Middle frontal gyrus (tissue), 1 donor: Measurements from ENCODE around the gene NECAB2.
"Not testable (repeated sequence)": the region's sequence is repeated elsewhere in the genome, so short reads cannot be mapped to it uniquely, and the experiment has no call there.

ENCODE experiments used
- DNase-seq: peaks from one replicate; pipeline ENCODE4 v3.0.0-alpha.2; 2015; ENCODE audit warnings: low spot score; ENCODE audit errors: extremely low spot score

NECAB2 gene

DNA sequence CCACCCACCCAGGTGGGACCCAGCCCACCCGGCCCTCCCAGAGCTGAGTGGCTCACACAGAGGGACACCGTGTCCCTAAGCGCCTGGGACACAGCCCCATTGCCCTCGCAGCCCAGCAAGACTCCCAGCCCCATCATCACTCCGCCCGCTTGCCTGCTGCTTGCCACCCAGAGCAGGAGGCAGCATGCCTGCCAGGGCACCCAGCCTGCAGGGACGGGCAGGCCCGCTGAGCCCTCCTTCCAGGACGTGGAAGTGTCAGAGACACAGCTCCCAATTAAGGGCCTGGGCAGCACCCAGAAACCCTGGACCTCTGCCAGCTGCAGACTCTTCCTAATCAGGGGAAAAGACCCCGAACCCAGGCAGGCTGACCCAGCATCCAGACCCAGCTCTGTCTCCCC lies 32.2 kb upstream of the NECAB2 start:
- DNase-seq = no peak

DNA sequence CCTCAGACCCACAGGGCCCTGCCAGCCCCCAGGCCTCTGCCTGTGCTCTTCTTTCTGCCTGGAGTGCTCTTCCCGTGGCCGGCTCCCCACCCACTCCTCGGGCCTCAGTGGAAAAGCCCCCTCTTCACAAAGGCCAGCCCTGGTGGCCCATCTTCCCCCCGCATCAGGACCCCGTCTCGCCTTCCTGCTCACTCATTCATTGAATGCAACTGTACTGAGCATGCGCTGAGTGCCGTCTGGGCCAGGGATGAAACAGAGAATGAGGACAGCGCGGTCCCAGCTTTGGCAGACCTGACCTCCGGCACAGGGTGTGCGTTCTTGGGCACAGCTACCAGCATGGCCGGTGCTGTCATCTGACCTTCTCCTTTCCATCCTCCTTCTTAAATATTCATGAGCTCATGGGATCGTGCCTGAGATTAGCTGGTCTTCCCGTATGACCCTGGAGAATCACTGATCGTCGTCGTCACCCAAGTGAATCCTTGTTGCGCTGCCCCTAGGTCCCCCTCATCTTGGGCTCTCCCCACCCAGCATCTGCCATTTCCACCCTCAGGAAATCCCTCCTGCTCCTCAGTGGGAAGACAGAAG lies 31.4 kb upstream of the NECAB2 start:
- DNase-seq = no peak

DNA sequence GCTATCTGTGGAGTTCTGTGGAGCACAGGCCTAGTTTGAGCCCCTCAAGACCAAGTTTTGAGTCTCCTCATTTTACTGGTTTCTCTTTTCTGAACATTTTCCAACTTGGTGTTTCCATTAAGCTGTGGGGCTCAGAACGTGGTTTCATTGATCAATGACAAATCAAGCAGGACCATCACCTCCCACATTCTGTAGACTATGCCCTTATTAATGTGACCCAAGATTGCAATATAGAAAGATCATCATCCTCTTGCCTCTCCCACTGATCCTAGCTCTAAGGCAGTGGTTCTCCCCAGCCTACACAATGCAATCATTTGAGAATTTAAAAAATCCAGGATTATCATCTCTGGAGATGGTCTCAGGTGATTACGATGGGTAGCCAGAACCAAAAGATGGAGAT lies 30.8 kb upstream of the NECAB2 start:
- no peak for DNase-seq

DNA sequence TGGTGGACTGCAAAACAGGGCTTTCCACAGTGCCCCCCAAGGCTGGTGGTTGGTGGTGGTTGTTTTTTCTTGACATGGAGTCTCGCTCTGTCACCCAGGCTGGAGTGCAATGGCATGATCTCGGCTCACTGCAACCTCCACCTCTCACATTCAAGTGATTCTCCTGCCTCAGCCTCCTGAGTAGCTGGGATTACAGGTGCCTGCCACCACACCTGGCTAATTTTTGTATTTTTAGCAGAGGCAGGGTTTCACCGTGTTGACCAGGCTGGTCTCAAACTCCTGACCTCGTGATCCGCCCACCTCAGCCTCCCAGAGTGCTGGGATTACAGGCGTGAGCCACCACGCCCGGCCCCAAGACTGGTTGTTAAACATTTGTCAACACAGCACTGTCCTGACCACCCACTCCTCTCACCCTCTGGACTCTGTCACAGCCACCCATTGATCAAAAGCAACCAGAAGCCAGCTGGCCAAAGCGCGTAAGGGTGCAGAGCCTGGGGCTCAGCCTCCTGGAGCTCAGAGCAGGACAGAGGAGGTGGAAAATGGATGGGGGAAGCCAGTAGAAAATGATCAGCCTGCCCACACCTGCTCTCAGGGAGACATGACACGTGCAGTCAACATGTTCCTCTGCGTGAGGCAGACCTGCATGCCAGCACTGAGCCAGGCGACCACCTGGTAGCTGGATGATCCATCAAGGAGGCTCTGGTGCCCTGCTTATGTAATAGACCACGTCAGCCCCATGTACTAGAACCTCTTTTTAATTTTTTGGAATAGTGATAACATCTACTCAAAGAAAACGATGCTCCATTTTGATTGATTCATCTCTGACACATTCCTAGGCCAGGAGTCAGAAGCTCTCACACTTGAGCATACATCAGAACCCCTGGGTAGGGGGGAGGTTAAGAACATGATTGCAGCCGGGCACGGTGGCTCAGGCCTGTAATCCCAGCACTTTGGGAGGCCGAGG lies 29.8 kb upstream of the NECAB2 start:
- no peak for DNase-seq

DNA sequence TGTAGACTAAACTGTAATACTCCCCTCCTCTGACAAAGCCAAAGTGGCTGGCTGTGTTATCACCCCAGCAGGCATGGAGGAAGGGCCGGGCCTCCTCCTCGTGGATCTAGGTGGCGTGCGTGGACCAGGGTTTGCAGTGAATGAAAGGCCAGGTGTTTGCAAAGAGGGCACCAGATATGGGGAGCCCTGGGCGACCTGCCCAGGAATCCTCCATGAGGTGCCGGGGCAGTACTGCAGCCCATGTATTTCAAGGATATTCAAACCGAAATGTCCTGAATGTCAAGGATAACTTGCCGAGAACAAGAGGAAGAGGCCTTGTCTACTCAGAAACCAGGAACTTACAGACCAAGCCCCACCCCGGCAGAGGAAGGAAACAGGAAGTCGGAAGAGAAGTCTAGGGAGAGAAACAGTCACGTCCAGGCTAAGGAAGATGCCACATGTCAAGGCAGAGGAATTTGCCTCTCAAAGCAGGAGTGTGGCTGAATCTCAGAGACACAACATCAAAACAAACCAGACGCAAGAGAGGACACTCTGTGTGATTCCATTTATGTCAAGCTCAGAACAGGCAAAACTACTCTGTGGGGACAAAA lies 28.7 kb upstream of the NECAB2 start:
- DNase-seq = no peak

DNA sequence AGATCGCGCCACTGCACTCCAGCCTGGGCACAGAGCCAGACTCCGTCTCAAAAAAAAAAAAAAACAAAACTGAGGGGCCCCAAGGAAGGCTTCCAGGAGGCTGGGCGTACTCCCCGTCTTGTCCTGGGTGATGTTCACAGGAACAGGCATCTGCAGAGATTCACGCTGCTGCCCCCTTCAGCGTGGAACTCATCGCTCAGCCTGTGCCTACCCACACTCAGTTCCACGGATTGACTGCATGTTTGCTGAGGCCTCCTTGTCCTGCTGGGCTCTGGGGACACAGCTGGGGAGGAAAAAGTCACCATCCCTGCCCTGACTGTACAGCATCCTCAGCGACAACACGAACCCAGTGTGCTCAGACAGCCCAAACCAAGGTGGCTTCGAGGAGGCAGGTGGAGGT lies 27.9 kb upstream of the NECAB2 start:
- DNase-seq = no peak

DNA sequence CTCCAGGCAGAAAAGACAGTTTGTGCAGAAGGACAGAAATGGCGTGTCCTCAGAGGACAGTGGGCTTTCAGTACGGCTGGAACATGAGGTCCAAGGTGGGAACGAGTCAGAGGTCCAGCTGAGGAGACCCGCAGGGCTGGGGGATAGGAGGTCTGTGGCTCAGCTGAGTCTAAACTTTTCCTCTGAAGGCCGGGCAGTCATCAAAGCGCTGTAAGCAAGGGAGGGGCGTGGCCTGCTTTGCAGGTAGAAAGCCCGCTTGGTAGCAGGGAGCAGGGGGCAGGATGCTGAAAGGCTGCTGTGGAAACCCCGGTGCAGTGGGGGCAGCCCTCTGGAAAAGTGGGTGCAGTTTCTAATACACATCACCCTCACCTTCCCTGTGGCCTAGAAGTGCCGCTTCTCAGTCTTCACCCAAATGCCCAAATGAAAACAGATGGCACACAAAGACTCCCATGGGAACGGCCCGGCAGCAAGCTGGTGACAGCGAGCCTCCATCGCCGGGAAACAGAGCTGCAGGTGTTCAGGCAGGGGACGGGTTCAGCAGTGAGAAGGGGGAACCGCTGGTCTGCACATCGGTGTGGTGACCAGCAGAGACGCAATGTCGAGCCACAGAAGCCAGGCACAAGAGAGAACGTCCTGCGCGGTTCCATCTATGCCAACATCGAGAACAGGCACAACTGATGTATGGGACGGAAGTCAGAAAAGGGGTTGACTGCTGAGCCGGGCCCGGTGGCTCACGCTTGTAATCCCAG lies 27.2 kb upstream of the NECAB2 start:
- DNase-seq = no peak

DNA sequence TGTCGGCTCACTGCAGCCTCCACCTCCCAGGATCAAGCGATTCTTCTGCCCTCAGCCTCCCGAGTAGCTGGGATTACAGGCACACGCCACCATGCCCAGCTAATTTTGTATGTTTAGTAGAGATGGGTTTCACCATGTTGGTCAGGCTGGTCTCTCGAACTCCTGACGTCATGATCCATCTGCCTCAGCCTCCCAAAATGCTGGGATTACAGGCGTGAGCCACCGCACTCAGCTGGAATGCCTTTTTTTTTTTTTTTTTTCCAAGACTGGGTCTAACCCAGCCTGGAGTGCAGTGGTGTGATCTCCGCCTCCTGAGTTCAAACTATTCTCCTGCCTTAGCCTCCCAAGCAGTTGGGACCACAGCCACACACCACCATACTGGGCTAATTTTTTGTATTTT lies 26.5 kb upstream of the NECAB2 start:
- DNase-seq = not testable (repeated sequence)

DNA sequence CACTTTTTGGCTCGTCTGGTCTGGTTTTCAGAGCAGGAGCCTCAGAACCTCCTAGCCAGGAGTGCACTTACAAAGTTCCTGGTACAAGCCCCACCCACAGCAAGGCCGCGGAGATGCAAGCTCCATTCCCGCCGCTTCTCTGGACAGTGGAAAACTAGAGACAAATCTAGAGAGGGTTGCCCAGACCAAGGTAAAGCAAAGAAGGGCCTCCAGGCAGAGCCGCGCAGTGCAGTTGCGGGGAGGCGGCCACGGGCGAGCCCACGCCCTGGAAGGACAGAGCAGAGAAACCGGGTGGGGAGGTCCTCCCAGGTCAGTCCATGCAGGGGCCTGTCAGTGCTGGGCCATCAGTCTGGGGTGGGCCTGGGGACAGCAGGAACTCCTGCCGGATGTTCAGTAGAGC lies 26.0 kb upstream of the NECAB2 start:
- no peak for DNase-seq

DNA sequence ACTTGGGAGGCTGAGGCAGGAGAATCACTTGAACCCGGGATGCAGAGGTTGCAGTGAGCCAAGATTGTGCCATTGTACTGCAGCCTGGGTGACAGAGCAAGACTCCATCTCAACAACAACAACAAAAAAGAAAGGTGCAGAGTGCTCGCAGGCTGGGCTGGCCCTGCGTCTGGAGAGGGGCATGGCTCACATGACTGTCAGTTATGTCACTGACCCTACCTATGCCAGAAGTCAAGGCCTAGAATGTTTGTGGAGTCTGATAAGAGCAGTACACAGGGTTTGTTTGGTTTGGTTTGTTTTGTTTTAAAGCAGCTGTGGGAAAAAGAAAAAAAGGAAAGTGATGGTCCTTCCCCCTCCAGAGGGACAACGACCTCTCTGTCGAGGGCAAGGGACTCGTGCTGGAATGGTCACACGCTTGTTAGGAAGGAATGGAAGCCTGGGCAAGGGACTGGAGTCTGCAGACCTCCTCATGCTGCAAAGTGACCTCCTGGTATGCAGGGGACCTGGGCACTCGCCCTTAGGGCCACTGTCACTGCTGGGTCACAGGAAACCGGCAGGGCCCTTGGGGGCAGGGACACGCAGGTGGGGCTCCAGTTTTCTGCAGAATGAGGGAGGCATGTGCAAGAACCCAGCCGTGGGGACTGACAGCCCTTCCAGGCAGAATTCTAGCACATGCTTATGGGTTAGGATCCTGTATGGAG lies 25.1 kb upstream of the NECAB2 start:
- DNase-seq = no peak

DNA sequence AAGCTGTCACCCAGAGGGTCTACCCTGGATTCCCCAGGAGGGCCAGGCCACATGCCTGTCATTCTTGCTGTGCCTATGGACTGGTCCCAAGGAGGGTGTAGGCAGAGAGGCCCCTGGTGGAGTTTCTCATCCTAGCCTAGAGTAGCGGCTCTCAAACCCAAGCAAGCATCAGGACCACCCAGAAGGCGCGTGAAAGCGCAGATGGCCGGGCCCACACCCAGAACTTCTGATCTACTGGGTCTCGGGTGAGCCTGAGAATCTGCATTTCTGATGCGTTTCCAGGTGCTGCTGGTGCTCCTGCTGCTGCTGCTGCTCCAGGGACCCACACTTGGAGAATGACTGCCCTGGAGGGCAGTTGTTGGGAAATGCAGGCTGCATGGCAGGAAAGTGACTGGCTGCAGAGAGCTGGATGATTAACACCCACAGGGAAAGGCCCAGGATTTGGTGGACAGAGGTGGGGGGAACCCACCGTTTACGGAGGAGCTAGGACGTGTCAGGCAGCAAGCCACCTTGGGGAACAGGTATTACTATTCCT lies 24.5 kb upstream of the NECAB2 start:
- DNase-seq = no peak

DNA sequence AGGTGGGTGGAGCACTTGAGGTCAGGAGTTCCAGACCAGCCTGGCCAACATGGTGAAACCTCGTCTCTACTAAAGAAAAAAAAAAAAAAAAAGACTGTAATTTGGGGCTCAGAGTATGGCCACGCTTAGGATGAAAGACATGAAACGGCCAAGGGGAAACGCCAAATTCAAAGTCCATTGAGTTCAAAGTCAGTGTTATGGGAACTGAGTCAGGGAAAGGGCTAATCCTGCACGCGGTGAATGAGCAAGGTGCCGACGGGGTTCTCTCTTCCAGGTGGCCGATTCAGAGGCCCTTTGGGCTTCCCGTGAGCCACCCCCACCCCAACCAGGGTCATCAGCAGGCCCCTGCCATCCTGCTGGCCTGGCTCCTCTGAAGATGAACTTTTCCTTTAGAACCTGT lies 22.5 kb upstream of the NECAB2 start:
- DNase-seq = no peak

DNA sequence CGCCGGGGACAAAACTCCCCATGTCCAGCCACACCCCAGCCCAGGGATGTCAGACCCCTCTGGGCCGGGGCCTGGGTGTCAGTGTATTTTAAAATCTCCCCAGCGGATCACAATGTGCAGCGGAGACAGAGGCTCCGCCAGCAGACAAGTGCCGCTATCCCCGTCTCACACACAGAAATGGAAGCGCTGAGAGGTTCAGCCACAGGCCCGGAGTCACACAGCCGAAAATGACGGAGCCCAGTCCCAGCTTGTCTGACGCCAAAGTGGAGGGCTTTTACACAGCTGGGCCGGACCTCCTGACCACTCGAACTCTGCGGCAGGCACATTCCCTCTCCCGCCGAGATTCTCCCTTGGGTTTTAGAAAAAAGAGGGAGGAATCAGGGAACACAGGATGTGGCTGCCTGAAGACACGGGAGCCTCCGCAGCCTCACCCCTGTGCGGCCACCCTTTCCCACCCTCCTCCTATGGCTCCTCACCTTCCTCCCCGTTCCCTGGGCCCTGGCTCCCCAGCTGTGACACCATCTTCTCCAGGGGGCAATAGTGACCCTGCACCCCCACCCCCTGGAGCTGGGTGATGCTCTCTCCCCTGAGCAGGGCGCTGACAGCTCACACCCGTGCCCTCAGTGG lies 21.8 kb upstream of the NECAB2 start:
- no peak for DNase-seq

DNA sequence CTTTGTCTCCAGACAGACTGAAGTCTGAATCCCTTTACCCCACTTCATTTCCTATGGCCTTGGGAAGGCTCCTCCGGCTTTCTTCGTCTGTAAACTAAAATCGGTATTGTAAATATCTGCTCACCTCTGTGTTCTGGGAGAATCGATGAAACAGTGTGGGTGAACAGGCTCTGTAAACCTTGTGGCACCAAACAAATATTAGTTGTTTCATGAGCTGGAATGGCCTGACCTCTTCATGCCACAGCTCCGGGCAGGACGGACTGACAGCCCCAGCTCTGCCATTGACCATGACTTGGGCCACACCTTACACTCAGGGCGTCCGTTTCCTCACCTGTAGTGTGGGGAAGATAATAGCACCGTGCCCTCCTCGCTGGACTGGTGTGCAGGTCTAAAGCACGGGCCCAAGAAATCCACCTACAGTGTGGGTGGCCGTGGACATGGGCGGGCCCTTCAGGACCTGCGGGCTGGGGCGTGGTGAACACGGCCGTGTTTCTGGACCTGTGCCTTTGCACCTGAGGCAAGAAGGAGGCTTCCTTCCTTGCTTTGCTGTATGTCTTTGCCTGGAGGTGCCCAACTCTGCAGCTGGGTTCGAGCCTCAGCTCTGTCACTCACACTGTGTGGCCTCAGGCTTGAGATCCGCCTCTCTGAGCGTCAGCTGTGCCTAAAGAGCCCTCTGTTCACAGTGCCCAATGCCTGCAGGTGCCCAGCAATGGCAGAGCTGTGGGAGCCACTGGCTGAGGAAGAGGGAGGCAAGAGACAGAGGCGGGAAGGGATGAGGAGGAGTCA lies 21.1 kb upstream of the NECAB2 start:
- no peak for DNase-seq

DNA sequence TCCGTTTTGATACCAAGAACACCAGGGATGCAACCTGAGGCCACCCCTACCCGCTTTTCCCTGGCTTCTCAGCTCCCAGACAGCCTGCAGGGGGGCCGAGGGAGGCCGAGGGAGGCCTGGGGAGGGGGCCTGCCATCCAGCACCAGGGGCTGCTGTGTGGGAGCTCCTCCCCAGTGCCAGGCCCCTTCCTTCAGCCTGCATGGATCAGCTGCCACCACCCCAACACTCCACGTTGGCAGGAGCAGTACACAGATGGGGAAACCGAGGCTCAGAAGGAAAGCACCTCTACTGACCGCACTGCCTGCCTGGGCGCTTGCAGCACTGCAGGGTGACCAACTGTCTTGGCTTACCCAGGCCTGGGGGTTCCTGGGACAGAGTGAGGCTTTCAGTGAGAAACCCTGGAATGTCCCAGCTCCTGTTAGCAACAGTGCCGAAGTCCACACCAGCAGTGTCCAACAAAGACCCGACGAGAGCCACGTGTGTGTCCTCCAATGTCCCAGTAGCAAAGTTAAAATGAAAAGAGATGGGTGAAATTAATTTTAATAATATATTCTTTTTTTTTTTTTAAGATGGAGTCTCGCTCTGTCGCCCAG lies 20.3 kb upstream of the NECAB2 start:
- no peak for DNase-seq

DNA sequence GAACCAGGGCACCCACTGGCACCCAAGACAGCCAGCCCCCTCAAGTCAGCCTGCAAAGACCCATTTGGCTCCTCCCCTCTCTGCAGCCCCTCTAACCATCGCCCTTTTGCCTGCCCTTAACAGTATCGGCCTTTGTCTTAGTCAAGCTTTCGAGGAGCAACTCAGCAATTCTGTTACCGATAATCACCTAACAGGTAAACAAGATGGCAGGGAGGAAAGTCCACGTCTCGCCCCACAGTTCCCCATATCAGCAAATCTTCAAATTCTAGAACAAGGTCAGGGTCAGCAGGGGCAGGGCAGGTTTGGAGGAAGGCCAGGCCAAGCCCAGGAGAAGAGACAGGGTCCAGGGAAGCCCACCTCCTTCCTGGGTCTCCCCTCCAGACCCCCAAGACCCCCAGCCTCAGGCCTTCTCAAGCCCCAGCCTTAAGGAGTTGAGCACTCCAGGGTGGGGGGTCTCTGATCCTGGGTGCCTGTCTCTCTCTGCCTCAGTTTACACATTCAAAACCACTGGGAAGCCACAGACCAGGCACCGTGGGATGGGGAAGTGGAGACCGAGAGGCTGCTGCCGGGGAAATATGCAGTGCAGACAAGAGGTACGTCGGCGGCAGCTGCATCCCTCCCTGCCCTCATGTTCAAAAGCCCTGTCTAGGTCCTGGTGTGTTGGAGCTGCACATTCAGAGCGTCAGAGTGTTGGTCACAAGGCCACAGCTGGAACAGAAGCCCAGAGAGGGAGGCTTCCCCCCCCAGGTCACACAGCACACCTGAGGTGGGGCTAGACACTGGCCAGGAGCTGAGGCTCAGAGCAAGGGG lies 18.9 kb upstream of the NECAB2 start:
- no peak for DNase-seq

DNA sequence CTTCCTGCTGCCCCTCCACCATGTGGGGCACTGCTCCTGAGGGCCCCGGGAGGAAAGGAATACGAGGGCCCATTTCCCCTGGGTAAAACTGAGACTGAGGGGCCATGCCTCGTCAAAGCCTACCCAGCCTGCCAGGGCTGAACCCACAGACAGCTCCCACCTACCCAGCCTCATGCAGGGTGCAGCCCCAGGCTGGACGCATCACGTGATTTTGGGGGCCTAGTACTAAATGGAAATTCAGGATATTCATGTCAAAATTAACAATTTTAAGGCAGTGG lies 18.4 kb upstream of the NECAB2 start:
- DNase-seq = no peak

DNA sequence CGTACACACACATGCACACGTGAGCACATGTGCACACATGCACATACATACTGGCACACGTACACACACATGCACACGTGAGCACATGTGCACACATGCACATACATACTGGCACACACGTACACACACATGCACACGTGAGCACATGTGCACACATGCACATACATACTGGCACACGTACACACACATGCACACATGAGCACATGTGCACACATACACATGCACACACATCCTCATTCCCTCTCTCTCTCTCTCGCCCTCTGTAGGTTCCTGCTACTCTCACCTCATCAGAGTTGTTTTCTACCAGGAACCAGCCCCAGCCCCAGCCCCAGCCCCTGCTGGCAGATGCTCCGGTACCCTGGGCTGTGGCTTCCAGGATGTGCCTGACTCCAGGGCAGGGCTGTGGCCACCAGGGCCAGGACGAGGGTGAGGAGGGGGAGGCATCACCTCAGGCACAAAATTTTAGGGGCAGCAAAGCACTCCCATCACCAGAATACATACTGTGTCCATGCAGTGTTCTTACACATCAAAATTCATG lies 17.1 kb upstream of the NECAB2 start:
- not testable (repeated sequence) for DNase-seq
